Fibroblast of lung (primary cell): ENCODE results near the gene PLAAT4.

Experiments used
- EZH2 ChIP-seq: IDR thresholded peaks from 2 replicates; pipeline ENCODE4 v1.5.1; 2012; ENCODE audit warnings: low read length, control low read depth, mild to moderate bottlenecking; ENCODE audit errors: missing control alignments
- TF ChIP-seq, protein P1 (sequence below), 2 donors: IDR thresholded peaks in 1 of 2; conservative IDR thresholded peaks in 1 of 2; 1 replicate in 1 of 2; 2 replicates in 1 of 2; pipeline ENCODE4 v1.5.1; 2011 to 2012; ENCODE audit warnings: low read length in 2 of 2, control low read depth in 1 of 2, inconsistent platforms in 1 of 2, low read depth in 1 of 2, mild to moderate bottlenecking in 1 of 2

DNA sequence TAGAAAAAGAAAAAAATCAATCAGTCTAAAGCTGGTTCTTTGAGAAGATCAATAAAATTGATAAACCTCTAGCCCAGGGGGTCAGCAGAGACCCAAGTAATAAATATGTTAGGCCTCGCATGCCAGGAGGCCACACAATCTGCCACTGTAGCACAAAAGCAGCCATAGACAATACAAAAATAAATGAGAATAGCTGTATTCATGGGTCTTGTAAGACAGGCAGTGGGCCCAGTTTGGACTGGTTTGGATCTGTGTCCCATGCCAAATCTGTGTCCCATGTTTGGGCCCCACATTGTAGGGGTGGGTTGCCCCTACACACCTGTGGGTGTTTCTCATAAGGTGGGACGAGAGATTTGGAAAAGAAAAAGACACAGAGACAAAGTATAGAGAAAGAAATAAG, 6.6 kb upstream of the PLAAT4 start:
- TF ChIP-seq EZH2, result no peak
- TF ChIP-seq, protein P1, sequence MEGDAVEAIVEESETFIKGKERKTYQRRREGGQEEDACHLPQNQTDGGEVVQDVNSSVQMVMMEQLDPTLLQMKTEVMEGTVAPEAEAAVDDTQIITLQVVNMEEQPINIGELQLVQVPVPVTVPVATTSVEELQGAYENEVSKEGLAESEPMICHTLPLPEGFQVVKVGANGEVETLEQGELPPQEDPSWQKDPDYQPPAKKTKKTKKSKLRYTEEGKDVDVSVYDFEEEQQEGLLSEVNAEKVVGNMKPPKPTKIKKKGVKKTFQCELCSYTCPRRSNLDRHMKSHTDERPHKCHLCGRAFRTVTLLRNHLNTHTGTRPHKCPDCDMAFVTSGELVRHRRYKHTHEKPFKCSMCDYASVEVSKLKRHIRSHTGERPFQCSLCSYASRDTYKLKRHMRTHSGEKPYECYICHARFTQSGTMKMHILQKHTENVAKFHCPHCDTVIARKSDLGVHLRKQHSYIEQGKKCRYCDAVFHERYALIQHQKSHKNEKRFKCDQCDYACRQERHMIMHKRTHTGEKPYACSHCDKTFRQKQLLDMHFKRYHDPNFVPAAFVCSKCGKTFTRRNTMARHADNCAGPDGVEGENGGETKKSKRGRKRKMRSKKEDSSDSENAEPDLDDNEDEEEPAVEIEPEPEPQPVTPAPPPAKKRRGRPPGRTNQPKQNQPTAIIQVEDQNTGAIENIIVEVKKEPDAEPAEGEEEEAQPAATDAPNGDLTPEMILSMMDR (conservative IDR thresholded peaks at IDR 0.05 in 1 of 2, IDR thresholded peaks at IDR 0.05 in 1 of 2; ENCODE audit: low read depth in 1 of 2, low read length in 2 of 2), result no peak
